Stimulated activated naive CD8-positive, alpha-beta T cell treated with anti-CD3 and anti-CD28 coated beads, Interleukin-15, amount 100 ng/mL, for 72 hours (primary cell): Measurements from ENCODE around the gene SLC6A18.
"Not testable (repeated sequence)": the region's sequence is repeated elsewhere in the genome, so short reads cannot be mapped to it uniquely, and the experiment has no call there.

Experiments
- ATAC-seq: fragments of 150-1000 bp; cut with Tn5 transposase; 2 replicates; pipeline ENCODE4 v1.10.0; 2021; ENCODE audit warnings: mild to moderate bottlenecking, moderate library complexity
- DNase-seq, 2 donors: peaks; one replicate each; pipeline ENCODE4 v3.0.0; 2021 to 2022
- H3K27ac Mint-ChIP-seq, 2 donors: one replicate each; pipeline ENCODE4 v1.8.0; 2022; ENCODE audit warnings: mild to moderate bottlenecking in 2 of 2, mixed read lengths in 2 of 2, moderate library complexity in 2 of 2
- H3K27me3 Mint-ChIP-seq: one replicate; pipeline ENCODE4 v1.8.0; 2022; ENCODE audit warnings: mixed read lengths
- H3K4me1 Mint-ChIP-seq: one replicate; pipeline ENCODE4 v1.8.0; 2022; ENCODE audit warnings: mild to moderate bottlenecking, mixed read lengths
- H3K4me3 Mint-ChIP-seq, 2 donors: one replicate each; pipeline ENCODE4 v1.8.0; 2022; ENCODE audit warnings: mild to moderate bottlenecking in 2 of 2, mixed read lengths in 2 of 2, moderate library complexity in 1 of 2
- H3K9me3 Mint-ChIP-seq, 2 donors: one replicate each; pipeline ENCODE4 v1.8.0; 2022; ENCODE audit warnings: mixed read lengths in 2 of 2

Gene SLC6A18

DNA sequence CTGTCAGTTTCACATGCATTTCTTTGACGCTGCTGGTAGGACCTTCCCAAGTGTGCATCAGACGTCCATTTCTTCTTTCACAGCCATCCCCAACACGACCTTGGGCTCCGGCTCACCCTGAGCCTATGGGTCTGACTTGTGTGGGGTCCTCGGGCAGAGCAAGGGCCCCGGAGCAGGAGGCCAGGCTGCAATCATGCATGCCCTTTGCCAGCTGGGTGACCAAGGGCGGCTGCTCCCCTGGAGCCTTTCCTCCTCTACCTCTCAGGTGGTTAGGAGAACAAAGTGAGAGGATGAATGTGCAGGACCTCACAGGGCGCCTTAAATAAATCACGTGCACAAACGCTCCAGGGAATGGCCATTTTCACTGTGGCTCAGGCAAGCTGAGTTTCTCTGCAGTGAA lies 36.5 kb downstream of the SLC6A18 start:
- ATAC-seq (no peak), DNase-seq (no peak)
- Mint-ChIP-seq H3K4me1 (no peaks in the 10 kb centered on the region), H3K4me3 (no peak overlapping the region), H3K9me3 (peaks cover 0 to 9% of the 10 kb centered on the region in 2 donors), H3K27me3 (peaks cover 18% of the 10 kb centered on the region), H3K27ac (no peak overlapping the region)

DNA sequence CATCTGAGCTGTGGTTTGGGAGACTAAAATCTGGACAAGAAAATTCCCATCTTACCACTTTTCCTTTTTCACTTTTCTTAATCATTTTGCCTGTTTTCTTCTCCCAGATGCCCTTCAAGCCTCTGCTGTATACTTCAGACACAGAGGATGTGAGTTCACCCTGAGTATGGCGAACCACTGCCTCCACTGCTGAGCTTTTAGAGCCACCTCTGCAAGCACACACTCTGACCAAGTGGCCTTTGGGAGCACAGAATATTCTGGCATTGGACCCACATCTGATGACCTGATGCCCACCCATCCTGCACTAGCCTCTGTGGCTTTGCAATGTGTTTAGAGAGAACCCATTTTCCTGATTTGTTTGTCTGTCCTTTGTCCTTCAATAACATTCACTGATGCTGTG lies 37.2 kb downstream of the SLC6A18 start:
- Mint-ChIP-seq H3K4me3 (no peak overlapping the region), H3K27ac (no peak overlapping the region), H3K27me3 (peaks cover 21% of the 10 kb centered on the region), H3K9me3 (peaks cover 0 to 9% of the 10 kb centered on the region in 2 donors), H3K4me1 (no peaks in the 10 kb centered on the region)
- ATAC-seq (no peak), DNase-seq (no peak)

GRCh38 chr5:1264211-1264610 lies 39.0 kb downstream of the SLC6A18 start:
- H3K4me1 Mint-ChIP-seq = peaks cover 13% of the 10 kb centered on the region
- peaks cover 21% of the 10 kb centered on the region for H3K27me3 Mint-ChIP-seq
- no peak overlapping the region for H3K27ac Mint-ChIP-seq
- no peak overlapping the region for H3K4me3 Mint-ChIP-seq
- H3K9me3 Mint-ChIP-seq = peaks cover 0 to 9% of the 10 kb centered on the region in 2 donors
- DNase-seq (no peak), ATAC-seq (no peak)

- ATAC-seq = no peak
- H3K4me3 Mint-ChIP-seq = no peak overlapping the region
- no peak overlapping the region for H3K27ac Mint-ChIP-seq
- peaks cover 15% of the 10 kb centered on the region for H3K4me1 Mint-ChIP-seq
- peaks cover 21% of the 10 kb centered on the region for H3K27me3 Mint-ChIP-seq
- no peak for DNase-seq
- H3K9me3 Mint-ChIP-seq = peaks cover 0 to 9% of the 10 kb centered on the region in 2 donors
These were observed 39.8 kb downstream of the SLC6A18 start for GRCh38 chr5:1265026-1265425.

DNA sequence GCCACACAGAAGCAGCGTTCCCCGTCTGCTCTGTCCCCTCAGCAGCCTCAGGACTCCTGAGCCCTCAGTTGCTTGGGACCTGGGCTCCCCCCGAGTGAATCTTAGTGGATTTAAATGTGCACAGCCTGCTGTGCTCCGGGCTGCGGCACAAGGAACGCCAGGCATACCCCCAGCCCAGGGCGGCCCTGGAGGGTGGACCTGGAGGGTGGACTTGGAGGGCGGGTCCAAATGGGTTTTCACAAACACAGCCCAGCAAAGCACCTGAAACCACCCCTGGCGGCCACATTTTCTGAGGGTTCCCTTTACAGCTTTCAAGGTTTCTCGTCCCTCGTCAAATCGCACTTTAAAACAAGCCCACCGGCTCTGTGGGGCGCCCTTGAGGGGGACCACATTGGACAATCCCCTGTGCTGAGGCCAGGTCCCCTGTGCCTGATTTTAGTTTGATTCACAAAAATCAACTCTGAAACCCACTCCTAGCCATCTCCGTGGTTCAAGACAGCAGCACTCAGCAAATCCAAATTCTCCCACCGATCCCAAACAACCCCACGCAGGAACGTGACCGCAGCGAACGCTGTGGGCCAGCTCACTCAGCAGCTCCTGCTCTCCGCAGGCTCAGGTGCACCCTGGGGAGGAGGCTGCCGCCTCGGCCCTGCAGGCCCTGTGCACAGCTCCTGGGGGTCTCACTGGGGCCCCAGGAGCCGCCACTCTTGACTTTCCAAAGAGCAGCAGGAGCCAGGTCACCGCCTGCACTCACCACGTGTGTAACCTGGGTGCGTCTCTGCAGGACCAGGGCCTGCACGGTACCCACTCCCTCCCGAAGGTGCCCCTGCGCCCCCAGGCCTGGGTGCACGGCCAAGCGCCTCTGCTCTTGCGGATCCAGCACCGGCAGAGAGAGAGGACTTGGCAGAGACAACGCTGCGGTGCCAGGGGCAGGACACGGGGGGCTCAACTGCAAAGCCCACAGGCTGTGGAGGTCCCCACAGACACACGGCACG lies 40.6 kb downstream of the SLC6A18 start:
- no peak overlapping the region for H3K4me3 Mint-ChIP-seq
- ATAC-seq = no peak
- peaks cover 15% of the 10 kb centered on the region for H3K4me1 Mint-ChIP-seq
- peaks cover 0 to 9% of the 10 kb centered on the region in 2 donors for H3K9me3 Mint-ChIP-seq
- H3K27ac Mint-ChIP-seq = no peak overlapping the region
- H3K27me3 Mint-ChIP-seq = peaks cover 28% of the 10 kb centered on the region
- DNase-seq = no peak

DNA sequence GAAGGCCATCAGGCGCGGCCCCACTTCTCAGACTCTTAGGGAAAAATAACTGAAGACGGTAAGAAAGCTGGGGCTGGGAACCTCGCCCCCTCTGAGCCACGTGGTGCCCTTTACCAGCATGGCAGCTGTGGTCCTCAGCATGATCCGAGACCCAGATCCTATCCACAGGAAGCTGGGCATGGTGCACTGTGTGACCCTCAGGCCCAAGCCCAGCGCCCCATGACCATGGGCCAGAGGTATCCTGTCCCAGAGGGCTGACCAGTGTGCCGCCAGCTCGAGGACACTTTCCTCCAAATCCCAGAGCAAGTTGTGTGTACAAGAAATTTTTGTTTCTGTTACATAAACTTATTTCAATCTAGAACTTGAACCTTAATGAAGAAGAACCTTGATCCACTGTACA lies 41.6 kb downstream of the SLC6A18 start:
- Mint-ChIP-seq H3K27me3 (peaks cover 29% of the 10 kb centered on the region), H3K4me3 (no peak overlapping the region), H3K9me3 (peaks cover 0 to 9% of the 10 kb centered on the region in 2 donors), H3K27ac (peak overlapping the region in 1 of 2 donors; percentile 38), H3K4me1 (peaks cover 15% of the 10 kb centered on the region)
- no peak for DNase-seq
- no peak for ATAC-seq

DNA sequence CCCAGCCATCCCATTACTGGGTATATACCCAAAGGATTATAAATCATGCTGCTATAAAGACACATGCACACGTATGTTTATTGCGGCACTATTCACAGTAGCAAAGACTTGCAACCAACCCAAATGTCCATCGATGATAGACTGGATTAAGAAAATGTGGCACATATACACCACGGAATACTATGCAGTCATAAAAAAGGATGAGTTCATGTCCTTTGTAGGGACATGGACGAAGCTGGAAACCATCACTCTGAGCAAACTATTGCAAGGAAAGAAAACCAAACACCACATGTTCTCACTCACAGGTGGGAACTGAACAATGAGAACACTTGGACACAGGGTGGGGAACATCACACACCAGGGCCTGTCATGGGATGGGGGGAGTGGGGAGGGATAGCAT lies 42.3 kb downstream of the SLC6A18 start:
- peaks cover 29% of the 10 kb centered on the region for H3K27me3 Mint-ChIP-seq
- H3K27ac Mint-ChIP-seq, H3K9me3 Mint-ChIP-seq, DNase-seq, ATAC-seq, H3K4me3 Mint-ChIP-seq: not testable (repeated sequence)
- H3K4me1 Mint-ChIP-seq = peaks cover 15% of the 10 kb centered on the region

GRCh38 chr5:1268056-1268455 lies 42.9 kb downstream of the SLC6A18 start:
- no peak for DNase-seq
- no peaks in the 10 kb centered on the region for H3K9me3 Mint-ChIP-seq
- peaks cover 29% of the 10 kb centered on the region for H3K27me3 Mint-ChIP-seq
- no peak for ATAC-seq
- no peak overlapping the region for H3K4me3 Mint-ChIP-seq
- peaks cover 15% of the 10 kb centered on the region for H3K4me1 Mint-ChIP-seq
- H3K27ac Mint-ChIP-seq = no peak overlapping the region

- H3K27ac Mint-ChIP-seq = no peak overlapping the region
- peaks cover 16% of the 10 kb centered on the region for H3K4me1 Mint-ChIP-seq
- H3K9me3 Mint-ChIP-seq = no peaks in the 10 kb centered on the region
- ATAC-seq (peak; percentile 99), DNase-seq (peak; percentile 63 to 78)
- peaks cover 29% of the 10 kb centered on the region for H3K27me3 Mint-ChIP-seq
- no peak overlapping the region for H3K4me3 Mint-ChIP-seq
These were observed 43.5 kb downstream of the SLC6A18 start for GRCh38 chr5:1268666-1269065.

DNA sequence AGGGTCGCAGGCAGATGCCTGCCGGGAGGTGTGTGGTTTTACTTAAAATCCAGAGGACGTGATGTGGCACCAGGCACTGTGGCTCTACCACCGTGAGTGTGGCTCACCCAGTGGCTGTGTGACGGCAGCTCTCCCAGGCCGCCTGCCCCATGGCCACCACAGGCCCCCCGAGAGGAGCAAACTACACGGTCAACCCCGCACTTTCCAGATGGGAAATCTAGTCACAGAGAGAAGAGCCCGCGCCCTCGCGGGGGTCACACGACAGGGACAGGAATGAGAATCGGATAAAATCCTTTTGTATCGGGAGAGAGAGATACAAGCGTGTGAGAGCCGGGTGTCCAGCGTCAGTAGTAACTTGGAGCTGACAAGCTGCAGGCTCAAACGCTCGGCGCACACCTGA lies 45.2 kb downstream of the SLC6A18 start:
- peaks cover 21% of the 10 kb centered on the region for H3K4me1 Mint-ChIP-seq
- no peak for ATAC-seq
- peaks cover 23% of the 10 kb centered on the region for H3K27me3 Mint-ChIP-seq
- H3K9me3 Mint-ChIP-seq = no peaks in the 10 kb centered on the region
- H3K4me3 Mint-ChIP-seq = no peak overlapping the region
- no peak overlapping the region for H3K27ac Mint-ChIP-seq
- DNase-seq = no peak

DNA sequence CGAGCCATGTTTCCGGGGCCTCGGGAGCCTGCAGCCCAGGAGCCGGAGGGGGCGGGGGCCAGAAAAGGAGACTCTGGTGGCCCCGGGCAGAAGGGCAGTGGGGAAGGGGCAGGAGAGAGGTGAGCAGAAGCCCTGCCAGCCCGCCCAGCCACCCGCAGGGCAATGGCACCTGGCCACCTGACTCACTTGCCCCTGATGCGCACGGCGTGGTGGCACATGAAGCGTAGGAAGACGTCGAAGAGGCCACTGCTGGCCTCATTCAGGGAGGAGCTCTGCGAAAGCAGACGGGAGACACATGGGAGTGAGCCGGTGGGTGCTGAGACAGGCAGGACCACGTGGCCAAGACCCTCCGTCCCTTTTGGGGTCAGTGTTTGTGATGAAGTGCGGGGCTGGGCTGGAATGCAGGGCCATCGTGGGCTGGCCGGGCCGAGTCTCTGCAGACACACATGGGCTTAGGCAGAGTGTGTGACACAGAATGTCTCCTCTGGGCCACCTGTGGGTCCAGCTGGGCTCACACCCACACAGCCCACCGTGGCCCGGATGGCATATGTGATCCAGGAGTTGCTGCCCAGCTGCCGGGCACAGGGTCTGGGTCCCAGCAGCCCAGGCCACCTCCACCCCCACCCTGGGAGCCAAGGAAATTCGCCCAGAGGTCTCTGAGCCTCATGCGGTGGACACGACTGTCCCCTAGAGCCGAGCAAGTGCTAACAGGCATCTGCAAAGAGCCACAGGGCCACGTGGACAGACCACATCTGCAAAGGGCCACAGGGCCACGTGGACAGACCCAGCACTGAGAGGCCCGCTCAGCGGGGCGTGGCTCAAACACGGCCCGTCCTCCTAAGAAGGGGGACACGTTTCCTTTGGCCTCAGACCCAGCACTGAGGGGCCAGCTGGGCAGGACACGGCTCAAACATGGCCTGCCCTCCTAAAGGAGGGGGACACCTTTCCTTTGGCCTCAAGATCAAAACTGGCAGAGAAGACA lies 46.0 kb downstream of the SLC6A18 start:
- Mint-ChIP-seq H3K4me3 (no peak overlapping the region), H3K27ac (no peak overlapping the region), H3K27me3 (peaks cover 15% of the 10 kb centered on the region), H3K9me3 (no peaks in the 10 kb centered on the region), H3K4me1 (peaks cover 21% of the 10 kb centered on the region)
- DNase-seq (no peak), ATAC-seq (no peak)

DNA sequence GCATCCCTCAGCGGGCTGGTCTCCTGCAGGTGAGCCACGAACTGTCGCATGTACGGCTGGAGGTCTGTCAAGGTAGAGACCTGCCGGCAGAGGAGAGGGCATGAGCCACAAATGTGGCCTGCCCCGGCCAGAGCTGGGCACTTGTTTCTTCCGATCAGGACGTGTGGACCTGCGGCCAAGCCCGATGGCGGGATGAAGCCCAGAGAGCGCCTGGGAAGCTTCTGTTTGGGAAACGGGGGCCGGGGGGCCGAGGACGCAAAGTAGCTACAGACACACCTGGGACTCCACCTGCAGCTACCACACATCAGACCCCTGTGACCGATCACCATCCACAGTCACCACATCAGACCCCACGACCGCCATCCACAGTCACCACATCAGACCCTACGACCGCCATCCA lies 47.0 kb downstream of the SLC6A18 start:
- H3K27ac Mint-ChIP-seq = no peak overlapping the region
- H3K4me1 Mint-ChIP-seq = peaks cover 21% of the 10 kb centered on the region
- DNase-seq = no peak
- H3K9me3 Mint-ChIP-seq = no peaks in the 10 kb centered on the region
- no peak overlapping the region for H3K4me3 Mint-ChIP-seq
- peaks cover 8% of the 10 kb centered on the region for H3K27me3 Mint-ChIP-seq
- ATAC-seq = no peak

GRCh38 chr5:1273745-1274144 lies 48.6 kb downstream of the SLC6A18 start:
- H3K27me3 Mint-ChIP-seq = peaks cover 8% of the 10 kb centered on the region
- DNase-seq = no peak
- H3K27ac Mint-ChIP-seq = no peak overlapping the region
- no peaks in the 10 kb centered on the region for H3K9me3 Mint-ChIP-seq
- H3K4me1 Mint-ChIP-seq = peaks cover 13% of the 10 kb centered on the region
- no peak overlapping the region for H3K4me3 Mint-ChIP-seq
- ATAC-seq = no peak

DNA sequence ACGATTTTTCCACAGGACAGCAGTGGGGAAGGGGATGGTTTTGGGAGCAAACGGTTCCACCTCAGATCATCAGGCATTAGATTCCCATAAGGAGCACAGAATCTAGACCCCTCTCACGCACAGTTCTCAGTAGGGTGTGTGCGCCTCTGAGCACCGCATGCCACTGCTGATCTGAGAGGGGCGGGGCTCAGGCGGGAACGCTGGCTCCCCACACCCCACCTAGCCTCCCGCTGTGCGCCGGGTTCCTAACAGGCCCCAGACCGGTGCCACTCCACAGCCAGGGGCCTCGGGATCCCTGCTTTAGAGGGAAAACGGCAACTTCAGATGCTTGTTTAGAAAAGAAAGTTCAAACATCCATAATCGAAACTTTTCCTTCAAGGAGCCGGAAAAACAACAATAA lies 49.3 kb downstream of the SLC6A18 start:
- H3K9me3 Mint-ChIP-seq = no peaks in the 10 kb centered on the region
- H3K27me3 Mint-ChIP-seq = peaks cover 8% of the 10 kb centered on the region
- no peak for DNase-seq
- H3K4me3 Mint-ChIP-seq = no peak overlapping the region
- no peak for ATAC-seq
- peaks cover 6% of the 10 kb centered on the region for H3K4me1 Mint-ChIP-seq
- no peak overlapping the region for H3K27ac Mint-ChIP-seq
